ENCODE measurements around the gene ZNRF3. TPM values are rescaled to one million over a fixed set of nuclear protein-coding genes. Genes with fewer than 3 reads are reported as not detected.

Gene ZNRF3
- polyA plus RNA-seq, 3 donors = 0.13 TPM; not detected in 2

GRCh38 chr22:29080106-29080975, 197.0 kb downstream of the ZNRF3 start:
- Histone ChIP-seq H3K79me2 (ENCODE audit: insufficient read depth, low read length) (no peaks in the 10 kb centered on the region), H2AFZ (ENCODE audit: insufficient read depth, low read depth, low read length, poor library complexity, severe bottlenecking) (no peak overlapping the region), H3K4me1 (ENCODE audit: control insufficient read depth in 1 of 2, insufficient read depth in 2 of 2, low read length in 2 of 2) (peaks cover 12 to 15% of the 10 kb centered on the region in 2 donors), H4K20me1 (ENCODE audit: insufficient read depth, low read length) (no peaks in the 10 kb centered on the region), H3K9me3 (replicated peaks in 1 of 2; ENCODE audit: control insufficient read depth in 1 of 2, insufficient read depth in 1 of 2, low read length in 2 of 2) (no peaks in the 10 kb centered on the region), H3K27ac (ENCODE audit: low read depth in 1 of 2, low read length in 2 of 2) (no peak overlapping the region), H3K4me3 (replicated peaks in 1 of 3; ENCODE audit: low read depth in 2 of 3, low read length in 3 of 3) (no peak overlapping the region), H3K27me3 (ENCODE audit: control insufficient read depth in 2 of 2, insufficient read depth in 2 of 2, low read length in 2 of 2) (peaks cover 6 to 13% of the 10 kb centered on the region in 2 donors), H3K4me2 (replicated peaks; ENCODE audit: extremely low read depth, low read length, poor library complexity, severe bottlenecking) (no peak overlapping the region), H3K36me3 (replicated peaks in 1 of 2; ENCODE audit: control insufficient read depth in 1 of 2, insufficient read depth in 2 of 2, low read length in 2 of 2) (no peaks in the 10 kb centered on the region), H3K9ac (ENCODE audit: insufficient read depth, low read length, poor library complexity, severe bottlenecking) (no peak overlapping the region)
- no peak overlapping the region for H3K4me3 Mint-ChIP-seq
- WGBS (ENCODE audit: insufficient coverage) = 75% methylated on average over 2 of the region's 7 CpGs
- intact Hi-C loops (cut with micrococcal nuclease) = loop anchor here in 1 of 2 donors (10.0 kb wide), 1 partner anchor 74 kb away; no protein-coding TSS in a partner anchor
- H3K27me3 Mint-ChIP-seq (ENCODE audit: low read depth in 3 of 3) = peaks cover 6 to 20% (median 8%) of the 10 kb centered on the region in 3 donors
- no peak for TF ChIP-seq CTCF (IDR thresholded peaks at IDR 0.05)
- peaks cover 0 to 6% (median 0%) of the 10 kb centered on the region in 7 donors for H3K9me3 Mint-ChIP-seq
- peaks cover 10% of the 10 kb centered on the region for H3K4me1 Mint-ChIP-seq
- H3K36me3 Mint-ChIP-seq = no peaks in the 10 kb centered on the region
- no peak overlapping the region for H3K27ac Mint-ChIP-seq
- DNase-seq = no peak

GRCh38 chr22:29081517-29082236, 198.3 kb downstream of the ZNRF3 start:
- Histone ChIP-seq H3K79me2 (ENCODE audit: insufficient read depth, low read length) (no peaks in the 10 kb centered on the region), H3K9ac (ENCODE audit: insufficient read depth, low read length, poor library complexity, severe bottlenecking) (no peak overlapping the region), H3K27me3 (ENCODE audit: control insufficient read depth in 2 of 2, insufficient read depth in 2 of 2, low read length in 2 of 2) (peaks cover 0 to 3% of the 10 kb centered on the region in 2 donors), H2AFZ (ENCODE audit: insufficient read depth, low read depth, low read length, poor library complexity, severe bottlenecking) (no peak overlapping the region), H3K4me3 (replicated peaks in 1 of 3; ENCODE audit: low read depth in 2 of 3, low read length in 3 of 3) (no peak overlapping the region), H4K20me1 (ENCODE audit: insufficient read depth, low read length) (no peaks in the 10 kb centered on the region), H3K4me2 (replicated peaks; ENCODE audit: extremely low read depth, low read length, poor library complexity, severe bottlenecking) (no peak overlapping the region), H3K36me3 (replicated peaks in 1 of 2; ENCODE audit: control insufficient read depth in 1 of 2, insufficient read depth in 2 of 2, low read length in 2 of 2) (no peaks in the 10 kb centered on the region), H3K9me3 (replicated peaks in 1 of 2; ENCODE audit: control insufficient read depth in 1 of 2, insufficient read depth in 1 of 2, low read length in 2 of 2) (no peaks in the 10 kb centered on the region), H3K27ac (ENCODE audit: low read depth in 1 of 2, low read length in 2 of 2) (no peak overlapping the region), H3K4me1 (ENCODE audit: control insufficient read depth in 1 of 2, insufficient read depth in 2 of 2, low read length in 2 of 2) (peaks cover 12 to 15% of the 10 kb centered on the region in 2 donors)
- no peak overlapping the region for H3K4me3 Mint-ChIP-seq
- H3K4me1 Mint-ChIP-seq = peaks cover 10% of the 10 kb centered on the region
- no peaks in the 10 kb centered on the region for H3K36me3 Mint-ChIP-seq
- intact Hi-C loops (cut with micrococcal nuclease) = loop anchor here in 1 of 2 donors (10.0 kb wide), 1 partner anchor 73 kb away; no protein-coding TSS in a partner anchor
- no peak for TF ChIP-seq CTCF (IDR thresholded peaks at IDR 0.05)
- H3K9me3 Mint-ChIP-seq = peaks cover 0 to 6% (median 0%) of the 10 kb centered on the region in 7 donors
- H3K27ac Mint-ChIP-seq = no peak overlapping the region
- no peak for DNase-seq
- WGBS (ENCODE audit: insufficient coverage) = no CpG with 5 or more reads among the region's 3 CpGs
- H3K27me3 Mint-ChIP-seq (ENCODE audit: low read depth in 3 of 3) = peaks cover 3 to 9% (median 4%) of the 10 kb centered on the region in 3 donors
